ENCODE data around the gene MTFR1L. TPM values are rescaled to one million over a fixed set of nuclear protein-coding genes. Genes with fewer than 3 reads are reported as not detected.

Gene MTFR1L
- total and polyA plus RNA-seq, 9 of the 15 experiments (the other 6 are each of a cell fraction or from before 2014, with no cell fraction given) = 41.4 to 98.5 (median 53.7) TPM

DNA sequence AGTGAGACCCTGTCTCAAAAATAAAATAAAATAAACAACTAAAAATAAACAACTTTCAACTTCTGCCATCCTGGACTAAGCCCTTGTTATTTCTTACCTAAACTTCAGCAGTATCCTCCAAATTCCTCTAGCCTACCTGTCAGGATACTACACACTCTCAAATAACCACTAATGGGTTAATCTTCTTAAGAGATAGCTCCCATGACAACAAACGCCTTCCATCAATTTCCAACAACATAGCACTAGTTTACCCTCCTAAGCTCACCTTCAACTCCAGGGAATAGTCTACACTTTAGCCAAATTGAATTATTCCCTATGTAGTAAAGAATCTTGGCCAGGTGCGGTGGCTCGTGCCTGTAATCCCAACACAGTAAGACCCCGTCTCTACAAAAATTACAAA, 28.2 kb downstream of the MTFR1L start:
- TF ChIP-seq RFX1 (IDR thresholded peaks at IDR 0.05) (peak; percentile 65), MCM5 (IDR thresholded peaks at IDR 0.05; ENCODE audit: low read depth) (no peak)
- intact Hi-C loops (cut with micrococcal nuclease) (no loop called here), in situ Hi-C loops (cut with MboI) (no loop called here)
- no peak overlapping the region for H3K4me3 ChIP-seq
- peaks cover 0 to 18% of the 10 kb centered on the region in 2 experiments; a peak in 3 of 5 replicates for H3K4me1 ChIP-seq (replicated peaks in 1 of 2; ENCODE audit: control insufficient read depth in 2 of 2, insufficient read depth in 2 of 2, low read length in 2 of 2)
- no peak overlapping the region for H3K4me2 ChIP-seq (ENCODE audit: insufficient read depth, low read length)
- ChIA-PET POLR2A (interaction anchor here (0.8 to 10.8 kb wide), 7 partner anchors 8 to 32 kb away, joined by 3 to 108 read pairs (median 5); partner anchors contain the start of gene AUNIP), CTCF (ENCODE audit: low intra/inter-chr PET ratio) (interaction anchor here (0.7 kb wide), 1 partner anchor 582 kb away, joined by 3 read pairs; no protein-coding TSS in a partner anchor)
- H3K36me3 ChIP-seq (ENCODE audit: control insufficient read depth, insufficient read depth, low read length) = peaks cover 45% of the 10 kb centered on the region
- H4K20me1 ChIP-seq (replicated peaks; ENCODE audit: control insufficient read depth, insufficient read depth, low read length) = peaks cover 9% of the 10 kb centered on the region; the same call in 1 of the 2 replicates
- no TSS peak for BruUV-seq (replicated peaks)
- no peak overlapping the region for H3K9ac ChIP-seq (ENCODE audit: insufficient read depth in 1 of 2, low read depth in 2 of 2, low read length in 2 of 2)
- peaks cover 94% of the 10 kb centered on the region for H3K79me2 ChIP-seq (ENCODE audit: control insufficient read depth, insufficient read depth, low read length)
- DNase-seq (ENCODE audit: extremely low read depth in 1 of 4, low spot score in 3 of 4) (no peak), ATAC-seq (no peak), FAIRE-seq (no peak)
- H2AFZ ChIP-seq (ENCODE audit: low read depth, low read length) = no peak overlapping the region
- H3K27me3 ChIP-seq (ENCODE audit: control insufficient read depth in 2 of 2, insufficient read depth in 2 of 2, low read length in 2 of 2) = no peaks in the 10 kb centered on the region
- no peak overlapping the region for H3K27ac ChIP-seq (ENCODE audit: extremely low read depth, low read depth, low read length)
- no peaks in the 10 kb centered on the region for H3K9me1 ChIP-seq (ENCODE audit: control insufficient read depth, insufficient read depth, low read length)
- H3K9me3 ChIP-seq (replicated peaks; ENCODE audit: control insufficient read depth, insufficient read depth, low read depth, low read length) = no peaks in the 10 kb centered on the region
- WGBS (ENCODE audit: insufficient coverage, low coverage, missing lambda C conversion rate) = 80% methylated on average over 4 of the region's 4 CpGs

DNA sequence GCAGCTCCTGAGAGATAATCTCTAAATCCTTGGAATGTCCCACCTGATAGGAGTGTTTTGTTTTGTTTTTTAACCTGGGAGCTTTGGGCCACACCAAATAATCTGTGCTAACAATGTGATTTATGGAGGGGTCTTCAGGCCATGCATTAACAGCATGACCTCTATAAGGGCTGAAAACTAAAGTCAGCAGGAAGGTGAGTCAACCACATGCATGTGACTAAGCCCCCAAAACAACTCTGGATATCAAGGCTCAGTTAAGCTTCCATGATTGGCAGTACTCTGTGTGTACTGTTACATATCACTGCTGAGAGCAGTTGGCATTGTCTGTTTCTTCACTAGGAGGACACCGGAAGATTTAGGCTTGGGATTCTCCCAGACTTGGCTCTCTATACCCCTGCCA, 28.8 kb downstream of the MTFR1L start:
- Histone ChIP-seq H3K27me3 (ENCODE audit: control insufficient read depth in 2 of 2, insufficient read depth in 2 of 2, low read length in 2 of 2) (no peaks in the 10 kb centered on the region), H3K9me1 (ENCODE audit: control insufficient read depth, insufficient read depth, low read length) (no peaks in the 10 kb centered on the region), H4K20me1 (replicated peaks; ENCODE audit: control insufficient read depth, insufficient read depth, low read length) (peaks cover 9% of the 10 kb centered on the region; the same call in 1 of the 2 replicates), H3K36me3 (ENCODE audit: control insufficient read depth, insufficient read depth, low read length) (peaks cover 51% of the 10 kb centered on the region), H3K4me3 (no peak overlapping the region), H3K27ac (ENCODE audit: extremely low read depth, low read depth, low read length) (no peak overlapping the region), H3K79me2 (ENCODE audit: control insufficient read depth, insufficient read depth, low read length) (peaks cover 95% of the 10 kb centered on the region), H3K4me1 (replicated peaks in 1 of 2; ENCODE audit: control insufficient read depth in 2 of 2, insufficient read depth in 2 of 2, low read length in 2 of 2) (peaks cover 0 to 18% of the 10 kb centered on the region in 2 experiments; a peak in 4 of 5 replicates), H3K4me2 (ENCODE audit: insufficient read depth, low read length) (no peak overlapping the region), H3K9ac (ENCODE audit: insufficient read depth in 1 of 2, low read depth in 2 of 2, low read length in 2 of 2) (no peak overlapping the region), H2AFZ (ENCODE audit: low read depth, low read length) (no peak overlapping the region), H3K9me3 (replicated peaks; ENCODE audit: control insufficient read depth, insufficient read depth, low read depth, low read length) (no peaks in the 10 kb centered on the region)
- no TSS peak for BruUV-seq (replicated peaks)
- in situ Hi-C loops (cut with MboI) = no loop called here
- intact Hi-C loops (cut with micrococcal nuclease) = no loop called here
- WGBS (ENCODE audit: insufficient coverage, low coverage, missing lambda C conversion rate) = 100% methylated on average over 1 of the region's 1 CpG
- POLR2A ChIA-PET = interaction anchor here (0.8 to 10.8 kb wide), 6 partner anchors 8 to 27 kb away, joined by 3 to 108 read pairs (median 6); partner anchors contain the start of gene AUNIP
- ATAC-seq (peak; percentile 31), DNase-seq (ENCODE audit: extremely low read depth in 1 of 4, low spot score in 3 of 4) (no peak), FAIRE-seq (no peak)
- CTCF ChIA-PET (ENCODE audit: low intra/inter-chr PET ratio) = interaction anchor here (0.6 to 0.7 kb wide), 2 partner anchors 17 to 582 kb away, joined by 3 read pairs; no protein-coding TSS in a partner anchor
- TF ChIP-seq ZNF778 (CRISPR knock-in tag; IDR thresholded peaks at IDR 0.05) (no peak), ZNF3 (CRISPR knock-in tag; IDR thresholded peaks at IDR 0.05) (no peak), LCOR (CRISPR knock-in tag; IDR thresholded peaks at IDR 0.05) (0 out of 2 replicates have a peak, but pooled peaks have one; percentile 2)
- TF ChIP-seq, protein P1, sequence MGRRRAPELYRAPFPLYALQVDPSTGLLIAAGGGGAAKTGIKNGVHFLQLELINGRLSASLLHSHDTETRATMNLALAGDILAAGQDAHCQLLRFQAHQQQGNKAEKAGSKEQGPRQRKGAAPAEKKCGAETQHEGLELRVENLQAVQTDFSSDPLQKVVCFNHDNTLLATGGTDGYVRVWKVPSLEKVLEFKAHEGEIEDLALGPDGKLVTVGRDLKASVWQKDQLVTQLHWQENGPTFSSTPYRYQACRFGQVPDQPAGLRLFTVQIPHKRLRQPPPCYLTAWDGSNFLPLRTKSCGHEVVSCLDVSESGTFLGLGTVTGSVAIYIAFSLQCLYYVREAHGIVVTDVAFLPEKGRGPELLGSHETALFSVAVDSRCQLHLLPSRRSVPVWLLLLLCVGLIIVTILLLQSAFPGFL (CRISPR knock-in tag; IDR thresholded peaks at IDR 0.05) = no peak
- TF ChIP-seq, protein P2, sequence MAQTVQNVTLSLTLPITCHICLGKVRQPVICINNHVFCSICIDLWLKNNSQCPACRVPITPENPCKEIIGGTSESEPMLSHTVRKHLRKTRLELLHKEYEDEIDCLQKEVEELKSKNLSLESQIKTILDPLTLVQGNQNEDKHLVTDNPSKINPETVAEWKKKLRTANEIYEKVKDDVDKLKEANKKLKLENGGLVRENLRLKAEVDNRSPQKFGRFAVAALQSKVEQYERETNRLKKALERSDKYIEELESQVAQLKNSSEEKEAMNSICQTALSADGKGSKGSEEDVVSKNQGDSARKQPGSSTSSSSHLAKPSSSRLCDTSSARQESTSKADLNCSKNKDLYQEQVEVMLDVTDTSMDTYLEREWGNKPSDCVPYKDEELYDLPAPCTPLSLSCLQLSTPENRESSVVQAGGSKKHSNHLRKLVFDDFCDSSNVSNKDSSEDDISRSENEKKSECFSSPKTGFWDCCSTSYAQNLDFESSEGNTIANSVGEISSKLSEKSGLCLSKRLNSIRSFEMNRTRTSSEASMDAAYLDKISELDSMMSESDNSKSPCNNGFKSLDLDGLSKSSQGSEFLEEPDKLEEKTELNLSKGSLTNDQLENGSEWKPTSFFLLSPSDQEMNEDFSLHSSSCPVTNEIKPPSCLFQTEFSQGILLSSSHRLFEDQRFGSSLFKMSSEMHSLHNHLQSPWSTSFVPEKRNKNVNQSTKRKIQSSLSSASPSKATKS (CRISPR knock-in tag; IDR thresholded peaks at IDR 0.05) = no peak
- TF ChIP-seq, protein P3, sequence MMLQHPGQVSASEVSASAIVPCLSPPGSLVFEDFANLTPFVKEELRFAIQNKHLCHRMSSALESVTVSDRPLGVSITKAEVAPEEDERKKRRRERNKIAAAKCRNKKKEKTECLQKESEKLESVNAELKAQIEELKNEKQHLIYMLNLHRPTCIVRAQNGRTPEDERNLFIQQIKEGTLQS (IDR thresholded peaks at IDR 0.05) = 0 out of 2 replicates have a peak, but pooled peaks have one; percentile 11
- TF ChIP-seq, protein P3 (CRISPR knock-in tag; conservative IDR thresholded peaks at IDR 0.05) = no peak
